ENCODE data around the gene MED13L.

DNA sequence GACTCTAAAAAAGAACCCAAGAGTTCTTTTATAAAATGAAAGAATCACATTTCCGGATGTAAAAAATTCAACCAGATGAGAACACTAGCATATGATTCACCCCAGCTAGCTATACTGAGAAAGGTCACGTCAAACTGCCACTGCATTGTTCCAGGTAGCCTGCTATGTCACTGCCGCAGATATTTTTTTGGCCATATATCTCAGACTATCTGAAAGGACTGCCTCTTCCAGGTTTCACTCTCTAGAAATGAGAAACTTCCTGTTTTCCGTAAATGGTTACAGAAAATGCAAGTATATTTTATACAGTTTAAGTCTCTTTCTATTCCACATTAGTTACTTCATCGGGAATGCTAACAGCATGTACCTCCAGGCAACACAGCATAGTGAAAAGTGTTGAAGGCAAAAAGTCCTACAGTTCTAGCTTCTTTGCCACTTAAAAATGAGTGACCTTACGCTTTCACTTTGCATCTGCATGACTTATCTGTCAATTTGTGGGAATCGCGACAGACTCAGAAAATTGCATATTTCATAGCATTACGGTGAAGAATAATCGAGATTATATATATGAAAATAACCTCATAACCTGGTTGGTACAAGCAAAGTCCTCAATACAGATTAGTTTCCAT lies 105.2 kb downstream of the MED13L start:
- TF ChIP-seq, protein P1, sequence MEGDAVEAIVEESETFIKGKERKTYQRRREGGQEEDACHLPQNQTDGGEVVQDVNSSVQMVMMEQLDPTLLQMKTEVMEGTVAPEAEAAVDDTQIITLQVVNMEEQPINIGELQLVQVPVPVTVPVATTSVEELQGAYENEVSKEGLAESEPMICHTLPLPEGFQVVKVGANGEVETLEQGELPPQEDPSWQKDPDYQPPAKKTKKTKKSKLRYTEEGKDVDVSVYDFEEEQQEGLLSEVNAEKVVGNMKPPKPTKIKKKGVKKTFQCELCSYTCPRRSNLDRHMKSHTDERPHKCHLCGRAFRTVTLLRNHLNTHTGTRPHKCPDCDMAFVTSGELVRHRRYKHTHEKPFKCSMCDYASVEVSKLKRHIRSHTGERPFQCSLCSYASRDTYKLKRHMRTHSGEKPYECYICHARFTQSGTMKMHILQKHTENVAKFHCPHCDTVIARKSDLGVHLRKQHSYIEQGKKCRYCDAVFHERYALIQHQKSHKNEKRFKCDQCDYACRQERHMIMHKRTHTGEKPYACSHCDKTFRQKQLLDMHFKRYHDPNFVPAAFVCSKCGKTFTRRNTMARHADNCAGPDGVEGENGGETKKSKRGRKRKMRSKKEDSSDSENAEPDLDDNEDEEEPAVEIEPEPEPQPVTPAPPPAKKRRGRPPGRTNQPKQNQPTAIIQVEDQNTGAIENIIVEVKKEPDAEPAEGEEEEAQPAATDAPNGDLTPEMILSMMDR (IDR thresholded peaks at IDR 0.05) = no peak
- TF ChIP-seq EP300 (IDR thresholded peaks at IDR 0.05) = no peak
